ENCODE results near the gene AMIGO3. TPM values are rescaled to one million over a fixed set of nuclear protein-coding genes. Genes with fewer than 3 reads are reported as not detected.

AMIGO3 gene
- total and polyA plus RNA-seq, 10 of the 15 experiments (the other 5 are each of a cell fraction or from before 2014, with no cell fraction given) = 0.07 to 1.3 (median 0.44) TPM; not detected in 3

Small RNAs within 50 kb of the gene (small RNA-seq; reads per million reads assigned to genes)
- not detected for gene AMIGO3
- not detected for gene COX6CP14

Other genes with a start within 250 kb of the AMIGO3 start
Only the 7 nearest of the 15 such genes appear.
- 199 and 214 TPM in 2 replicates for gene APEH, start 45.3 kb downstream of the AMIGO3 start, total RNA-seq (2014; rRNA removed)
- gene APEH, start 45.3 kb downstream of the AMIGO3 start, total RNA-seq (2014; rRNA removed; fragmentation: Illumina TruSeq; extraction: Trizol) = 110 and 116 TPM in 2 replicates
- 178 and 186 TPM in 2 replicates for gene APEH, start 45.3 kb downstream of the AMIGO3 start, total RNA-seq (2021)
- gene APEH, start 45.3 kb downstream of the AMIGO3 start, polyA plus RNA-seq (2011; rRNA removed) = 66.9 and 101 TPM in 2 replicates
- gene APEH, start 45.3 kb downstream of the AMIGO3 start, polyA plus RNA-seq (2014; fragmentation: Illumina TruSeq; extraction: Trizol) = 125 and 130 TPM in 2 replicates
- gene APEH, start 45.3 kb downstream of the AMIGO3 start, polyA plus RNA-seq (2014; fragmentation: Nextera tagmentation; extraction: Ambion mirVana) = 100 to 1,000 TPM in 1 of 2 experiments, 10 to 100 TPM in 1; 74.4 to 102 TPM
- gene APEH, start 45.3 kb downstream of the AMIGO3 start, polyA plus RNA-seq (2014; rRNA removed) = 132 and 162 TPM in 2 replicates
- 100 to 1,000 TPM; 207 to 209 TPM for gene APEH, start 45.3 kb downstream of the AMIGO3 start, polyA plus RNA-seq (2016; fragmentation: Nextera tagmentation; extraction: Ambion mirVana)
- gene MST1, start 30.2 kb downstream of the AMIGO3 start, total RNA-seq (2014; rRNA removed) = 10.1 and 10.6 TPM in 2 replicates
- 2.3 and 3.0 TPM in 2 replicates for gene MST1, start 30.2 kb downstream of the AMIGO3 start, total RNA-seq (2014; rRNA removed; fragmentation: Illumina TruSeq; extraction: Trizol)
- gene MST1, start 30.2 kb downstream of the AMIGO3 start, total RNA-seq (2021) = 14.1 TPM in 2 replicates
- 13.4 and 24.2 TPM in 2 replicates for gene MST1, start 30.2 kb downstream of the AMIGO3 start, polyA plus RNA-seq (2011; rRNA removed)
- 1.6 and 3.4 TPM in 2 replicates for gene MST1, start 30.2 kb downstream of the AMIGO3 start, polyA plus RNA-seq (2014; fragmentation: Illumina TruSeq; extraction: Trizol)
- 1 to 10 TPM; 1.2 to 4.4 TPM for gene MST1, start 30.2 kb downstream of the AMIGO3 start, polyA plus RNA-seq (2014; fragmentation: Nextera tagmentation; extraction: Ambion mirVana)
- gene MST1, start 30.2 kb downstream of the AMIGO3 start, polyA plus RNA-seq (2014; rRNA removed) = 20.8 and 25.5 TPM in 2 replicates
- 1 to 10 TPM; 2.6 to 3.9 TPM for gene MST1, start 30.2 kb downstream of the AMIGO3 start, polyA plus RNA-seq (2016; fragmentation: Nextera tagmentation; extraction: Ambion mirVana)
- 14.7 and 20.4 TPM in 2 replicates for gene RNF123, start 30.1 kb downstream of the AMIGO3 start, total RNA-seq (2014; rRNA removed)
- 6.4 and 8.1 TPM in 2 replicates for gene RNF123, start 30.1 kb downstream of the AMIGO3 start, total RNA-seq (2014; rRNA removed; fragmentation: Illumina TruSeq; extraction: Trizol)
- gene RNF123, start 30.1 kb downstream of the AMIGO3 start, total RNA-seq (2021) = 28.7 and 31.5 TPM in 2 replicates
- 8.1 and 20.0 TPM in 2 replicates for gene RNF123, start 30.1 kb downstream of the AMIGO3 start, polyA plus RNA-seq (2011; rRNA removed)
- gene RNF123, start 30.1 kb downstream of the AMIGO3 start, polyA plus RNA-seq (2014; fragmentation: Illumina TruSeq; extraction: Trizol) = 6.4 and 12.1 TPM in 2 replicates
- gene RNF123, start 30.1 kb downstream of the AMIGO3 start, polyA plus RNA-seq (2014; fragmentation: Nextera tagmentation; extraction: Ambion mirVana) = 1 to 10 TPM; 4.2 to 4.5 TPM
- 21.4 and 23.0 TPM in 2 replicates for gene RNF123, start 30.1 kb downstream of the AMIGO3 start, polyA plus RNA-seq (2014; rRNA removed)
- gene RNF123, start 30.1 kb downstream of the AMIGO3 start, polyA plus RNA-seq (2016; fragmentation: Nextera tagmentation; extraction: Ambion mirVana) = 10 to 100 TPM; 16.6 to 18.5 TPM
- gene GMPPB, start 4.3 kb upstream of the AMIGO3 start, total RNA-seq (2014; rRNA removed) = 39.1 and 44.3 TPM in 2 replicates
- gene GMPPB, start 4.3 kb upstream of the AMIGO3 start, total RNA-seq (2014; rRNA removed; fragmentation: Illumina TruSeq; extraction: Trizol) = 11.3 and 11.7 TPM in 2 replicates
- 45.6 and 46.1 TPM in 2 replicates for gene GMPPB, start 4.3 kb upstream of the AMIGO3 start, total RNA-seq (2021)
- 5.7 and 13.4 TPM in 2 replicates for gene GMPPB, start 4.3 kb upstream of the AMIGO3 start, polyA plus RNA-seq (2011; rRNA removed)
- gene GMPPB, start 4.3 kb upstream of the AMIGO3 start, polyA plus RNA-seq (2014; fragmentation: Illumina TruSeq; extraction: Trizol) = 4.7 and 13.3 TPM in 2 replicates
- 1 to 10 TPM; 2.3 to 8.7 TPM for gene GMPPB, start 4.3 kb upstream of the AMIGO3 start, polyA plus RNA-seq (2014; fragmentation: Nextera tagmentation; extraction: Ambion mirVana)
- 33.2 and 40.3 TPM in 2 replicates for gene GMPPB, start 4.3 kb upstream of the AMIGO3 start, polyA plus RNA-seq (2014; rRNA removed)
- gene GMPPB, start 4.3 kb upstream of the AMIGO3 start, polyA plus RNA-seq (2016; fragmentation: Nextera tagmentation; extraction: Ambion mirVana) = 10 to 100 TPM; 73.2 to 99.5 TPM
- 13.4 and 16.0 TPM in 2 replicates for gene IP6K1, start 66.9 kb upstream of the AMIGO3 start, total RNA-seq (2014; rRNA removed)
- 9.9 and 10.6 TPM in 2 replicates for gene IP6K1, start 66.9 kb upstream of the AMIGO3 start, total RNA-seq (2014; rRNA removed; fragmentation: Illumina TruSeq; extraction: Trizol)
- gene IP6K1, start 66.9 kb upstream of the AMIGO3 start, total RNA-seq (2021) = 28.6 and 29.8 TPM in 2 replicates
- 13.6 and 30.6 TPM in 2 replicates for gene IP6K1, start 66.9 kb upstream of the AMIGO3 start, polyA plus RNA-seq (2011; rRNA removed)
- gene IP6K1, start 66.9 kb upstream of the AMIGO3 start, polyA plus RNA-seq (2014; fragmentation: Illumina TruSeq; extraction: Trizol) = 10.0 and 15.1 TPM in 2 replicates
- gene IP6K1, start 66.9 kb upstream of the AMIGO3 start, polyA plus RNA-seq (2014; fragmentation: Nextera tagmentation; extraction: Ambion mirVana) = 1 to 10 TPM; 1.3 to 2.0 TPM
- 22.9 and 25.0 TPM in 2 replicates for gene IP6K1, start 66.9 kb upstream of the AMIGO3 start, polyA plus RNA-seq (2014; rRNA removed)
- 10 to 100 TPM; 20.4 to 21.7 TPM for gene IP6K1, start 66.9 kb upstream of the AMIGO3 start, polyA plus RNA-seq (2016; fragmentation: Nextera tagmentation; extraction: Ambion mirVana)
- gene CDHR4, start 80.2 kb upstream of the AMIGO3 start, total RNA-seq (2014; rRNA removed) = not detected in 2 replicates
- gene CDHR4, start 80.2 kb upstream of the AMIGO3 start, total RNA-seq (2014; rRNA removed; fragmentation: Illumina TruSeq; extraction: Trizol) = not detected in 2 replicates
- not detected in 2 replicates for gene CDHR4, start 80.2 kb upstream of the AMIGO3 start, total RNA-seq (2021)
- not detected in 2 replicates for gene CDHR4, start 80.2 kb upstream of the AMIGO3 start, polyA plus RNA-seq (2011; rRNA removed)
- not detected in 2 replicates for gene CDHR4, start 80.2 kb upstream of the AMIGO3 start, polyA plus RNA-seq (2014; fragmentation: Illumina TruSeq; extraction: Trizol)
- not detected for gene CDHR4, start 80.2 kb upstream of the AMIGO3 start, polyA plus RNA-seq (2014; fragmentation: Nextera tagmentation; extraction: Ambion mirVana)
- gene CDHR4, start 80.2 kb upstream of the AMIGO3 start, polyA plus RNA-seq (2014; rRNA removed) = not detected in 2 replicates
- gene CDHR4, start 80.2 kb upstream of the AMIGO3 start, polyA plus RNA-seq (2016; fragmentation: Nextera tagmentation; extraction: Ambion mirVana) = not detected
- gene INKA1, start 83.6 kb upstream of the AMIGO3 start, total RNA-seq (2014; rRNA removed) = 9.3 and 11.9 TPM in 2 replicates
- 3.8 and 4.2 TPM in 2 replicates for gene INKA1, start 83.6 kb upstream of the AMIGO3 start, total RNA-seq (2014; rRNA removed; fragmentation: Illumina TruSeq; extraction: Trizol)
- 6.0 and 9.2 TPM in 2 replicates for gene INKA1, start 83.6 kb upstream of the AMIGO3 start, total RNA-seq (2021)
- gene INKA1, start 83.6 kb upstream of the AMIGO3 start, polyA plus RNA-seq (2011; rRNA removed) = 0.94 and 1.6 TPM in 2 replicates
- 2.1 TPM in 1 of 2 replicates, not detected in the other for gene INKA1, start 83.6 kb upstream of the AMIGO3 start, polyA plus RNA-seq (2014; fragmentation: Illumina TruSeq; extraction: Trizol)
- gene INKA1, start 83.6 kb upstream of the AMIGO3 start, polyA plus RNA-seq (2014; fragmentation: Nextera tagmentation; extraction: Ambion mirVana) = 1 to 10 TPM in 1 of 2 experiments, under 1 TPM in 1; 0.32 to 1.4 TPM
- gene INKA1, start 83.6 kb upstream of the AMIGO3 start, polyA plus RNA-seq (2014; rRNA removed) = 10.2 and 10.5 TPM in 2 replicates
- 1 to 10 TPM; 9.0 to 9.9 TPM for gene INKA1, start 83.6 kb upstream of the AMIGO3 start, polyA plus RNA-seq (2016; fragmentation: Nextera tagmentation; extraction: Ambion mirVana)

Measured in GM12878 (cell line).